ENCODE measurements around the gene NEO1. TPM values are rescaled to one million over a fixed set of nuclear protein-coding genes. Genes with fewer than 3 reads are reported as not detected.

NEO1 gene
- total RNA-seq, 1 donor from 2014 or later, result 21.8 TPM

DNA sequence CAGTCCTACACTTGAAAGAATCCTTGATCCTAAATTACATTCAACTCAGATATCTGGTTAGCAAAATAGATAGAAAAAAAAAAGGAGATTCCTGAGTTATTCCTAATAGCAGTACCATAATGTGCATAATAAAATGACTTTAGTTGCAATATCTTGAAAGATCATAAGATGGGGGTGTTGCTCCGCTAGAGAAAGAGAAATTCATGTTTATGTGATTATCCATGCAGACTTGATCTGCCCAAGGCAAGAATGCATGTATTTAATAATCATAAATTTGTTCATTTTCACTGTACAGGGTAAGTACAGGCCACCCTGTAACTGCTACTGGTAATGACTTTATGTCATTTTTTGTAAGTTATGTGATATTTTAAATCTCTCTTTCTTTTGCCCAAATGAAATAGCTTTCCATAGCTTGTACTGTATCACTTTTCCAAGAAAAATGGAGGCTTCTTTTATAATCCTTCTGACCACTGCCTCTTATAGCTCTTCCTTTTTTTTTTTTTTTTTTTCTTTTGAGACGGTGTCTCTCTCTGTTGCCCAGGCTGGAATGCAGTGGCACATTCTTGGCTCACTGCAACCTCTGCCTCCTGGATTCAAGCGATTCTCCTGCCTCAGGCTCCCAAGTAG, 231.9 kb downstream of the NEO1 start:
- H3K27ac ChIP-seq, result no peak overlapping the region
- intact Hi-C loops (cut with DNase I), result no loop called here
- H3K4me1 ChIP-seq, result peaks cover 0 to 15% of the 10 kb centered on the region in 2 donors
- peaks cover 34 to 58% of the 10 kb centered on the region in 2 donors for H3K36me3 ChIP-seq
- no peak overlapping the region for H3K4me3 ChIP-seq
- no peaks in the 10 kb centered on the region for H3K9me3 ChIP-seq
- no peak for DNase-seq (ENCODE audit: low spot score in 2 of 2)
- H3K27me3 ChIP-seq, result no peaks in the 10 kb centered on the region
- TF ChIP-seq, protein P1, sequence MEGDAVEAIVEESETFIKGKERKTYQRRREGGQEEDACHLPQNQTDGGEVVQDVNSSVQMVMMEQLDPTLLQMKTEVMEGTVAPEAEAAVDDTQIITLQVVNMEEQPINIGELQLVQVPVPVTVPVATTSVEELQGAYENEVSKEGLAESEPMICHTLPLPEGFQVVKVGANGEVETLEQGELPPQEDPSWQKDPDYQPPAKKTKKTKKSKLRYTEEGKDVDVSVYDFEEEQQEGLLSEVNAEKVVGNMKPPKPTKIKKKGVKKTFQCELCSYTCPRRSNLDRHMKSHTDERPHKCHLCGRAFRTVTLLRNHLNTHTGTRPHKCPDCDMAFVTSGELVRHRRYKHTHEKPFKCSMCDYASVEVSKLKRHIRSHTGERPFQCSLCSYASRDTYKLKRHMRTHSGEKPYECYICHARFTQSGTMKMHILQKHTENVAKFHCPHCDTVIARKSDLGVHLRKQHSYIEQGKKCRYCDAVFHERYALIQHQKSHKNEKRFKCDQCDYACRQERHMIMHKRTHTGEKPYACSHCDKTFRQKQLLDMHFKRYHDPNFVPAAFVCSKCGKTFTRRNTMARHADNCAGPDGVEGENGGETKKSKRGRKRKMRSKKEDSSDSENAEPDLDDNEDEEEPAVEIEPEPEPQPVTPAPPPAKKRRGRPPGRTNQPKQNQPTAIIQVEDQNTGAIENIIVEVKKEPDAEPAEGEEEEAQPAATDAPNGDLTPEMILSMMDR (IDR thresholded peaks at IDR 0.05), result peak in 1 of 3 experiments; percentile 25

GRCh38 chr15:73286311-73286710, 234.0 kb downstream of the NEO1 start:
- no peak overlapping the region for H3K4me3 ChIP-seq
- TF ChIP-seq, protein P1 (IDR thresholded peaks at IDR 0.05), result no peak
- no peak for DNase-seq (ENCODE audit: low spot score in 2 of 2)
- H3K9me3 ChIP-seq, result no peaks in the 10 kb centered on the region
- peaks cover 43 to 62% of the 10 kb centered on the region in 2 donors for H3K36me3 ChIP-seq
- intact Hi-C loops (cut with DNase I), result no loop called here
- H3K27ac ChIP-seq, result no peak overlapping the region
- H3K27me3 ChIP-seq, result no peaks in the 10 kb centered on the region
- peaks cover 0 to 15% of the 10 kb centered on the region in 2 donors for H3K4me1 ChIP-seq

DNA sequence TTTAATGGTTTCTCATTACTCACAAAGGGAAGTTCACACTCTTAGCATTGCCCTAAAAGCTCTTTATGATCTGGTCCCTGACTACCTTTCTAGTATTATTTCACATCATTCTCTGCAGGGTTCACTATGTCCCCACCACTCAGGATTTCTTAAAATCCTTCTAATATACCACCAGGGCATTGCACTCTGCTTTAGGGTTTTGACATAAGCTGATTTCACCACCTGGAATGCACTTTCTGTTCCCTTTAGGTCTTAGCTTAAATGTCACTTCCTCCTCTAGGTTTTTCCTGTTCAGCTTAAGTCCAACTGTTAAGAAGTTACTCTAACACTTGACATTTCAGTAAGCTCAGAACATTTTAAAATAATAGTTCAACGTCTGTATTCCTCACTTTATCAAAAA, 234.8 kb downstream of the NEO1 start:
- intact Hi-C loops (cut with DNase I), result no loop called here
- H3K9me3 ChIP-seq, result no peaks in the 10 kb centered on the region
- peaks cover 0 to 15% of the 10 kb centered on the region in 2 donors for H3K4me1 ChIP-seq
- H3K36me3 ChIP-seq, result peaks cover 43 to 62% of the 10 kb centered on the region in 2 donors
- TF ChIP-seq, protein P1 (IDR thresholded peaks at IDR 0.05), result no peak
- DNase-seq (ENCODE audit: low spot score in 2 of 2), result no peak
- no peaks in the 10 kb centered on the region for H3K27me3 ChIP-seq
- H3K27ac ChIP-seq, result no peak overlapping the region
- H3K4me3 ChIP-seq, result no peak overlapping the region

- intact Hi-C loops (cut with DNase I), result no loop called here
- Histone ChIP-seq H3K36me3 (peaks cover 38 to 59% of the 10 kb centered on the region in 2 donors), H3K27ac (no peak overlapping the region), H3K27me3 (no peaks in the 10 kb centered on the region), H3K9me3 (no peaks in the 10 kb centered on the region), H3K4me1 (no peaks in the 10 kb centered on the region), H3K4me3 (no peak overlapping the region)
- DNase-seq (ENCODE audit: low spot score in 2 of 2), result no peak
- TF ChIP-seq, protein P1 (IDR thresholded peaks at IDR 0.05), result no peak
Measured at GRCh38 chr15:73291441-73291840, 239.2 kb downstream of the NEO1 start.

GRCh38 chr15:73293773-73294172, 241.5 kb downstream of the NEO1 start:
- intact Hi-C loops (cut with DNase I), result no loop called here
- Histone ChIP-seq H3K27me3 (no peaks in the 10 kb centered on the region), H3K9me3 (no peaks in the 10 kb centered on the region), H3K36me3 (peaks cover 26 to 54% of the 10 kb centered on the region in 2 donors), H3K4me3 (no peak overlapping the region), H3K4me1 (no peaks in the 10 kb centered on the region), H3K27ac (no peak overlapping the region)
- no peak for DNase-seq (ENCODE audit: low spot score in 2 of 2)
- TF ChIP-seq, protein P1 (IDR thresholded peaks at IDR 0.05), result no peak
